ENCODE measurements around the gene ITFG1.
"Not testable (repeated sequence)": the region's sequence is repeated elsewhere in the genome, so short reads cannot be mapped to it uniquely, and the experiment has no call there.

ITFG1 gene

DNA sequence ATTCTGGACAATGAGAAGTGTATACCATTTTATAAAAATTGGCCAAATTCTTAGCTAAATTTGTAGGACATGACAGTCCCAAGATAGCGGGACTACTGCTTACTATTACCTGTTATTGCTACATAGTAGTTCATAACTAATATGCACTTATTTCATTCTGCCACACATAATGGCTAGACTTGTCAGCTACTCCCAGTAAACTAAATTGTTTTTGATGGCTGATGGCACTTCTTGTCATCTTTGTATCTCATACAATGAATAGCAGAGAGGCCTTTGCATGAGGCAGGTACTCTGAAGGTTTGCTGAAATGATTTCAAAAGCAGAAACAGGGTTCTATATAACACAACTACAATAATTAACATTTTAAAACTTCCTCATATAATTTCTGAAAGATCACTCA is 44.0 kb downstream of the ITFG1 start:
- no peak for DNase-seq (ENCODE audit: low spot score)

DNA sequence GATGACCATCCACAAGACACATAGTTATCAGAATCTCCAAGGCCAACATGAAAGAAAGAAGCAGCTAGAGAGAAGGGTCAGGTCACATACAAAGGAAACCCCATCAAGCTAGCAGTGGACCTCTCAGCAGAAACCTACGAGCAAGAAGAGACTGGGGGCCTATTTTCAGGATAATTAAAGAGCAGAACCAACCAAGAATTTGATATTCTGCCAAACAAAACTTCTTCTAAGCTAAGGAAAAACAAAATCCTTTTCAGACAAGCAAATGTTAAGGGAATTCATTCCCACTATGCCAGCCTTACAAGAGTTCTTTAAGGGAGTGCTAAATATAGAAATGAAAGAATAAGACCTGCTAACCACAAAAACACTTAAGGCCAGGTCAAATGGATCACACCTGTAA is 47.8 kb downstream of the ITFG1 start:
- DNase-seq (ENCODE audit: low spot score), result no peak

DNA sequence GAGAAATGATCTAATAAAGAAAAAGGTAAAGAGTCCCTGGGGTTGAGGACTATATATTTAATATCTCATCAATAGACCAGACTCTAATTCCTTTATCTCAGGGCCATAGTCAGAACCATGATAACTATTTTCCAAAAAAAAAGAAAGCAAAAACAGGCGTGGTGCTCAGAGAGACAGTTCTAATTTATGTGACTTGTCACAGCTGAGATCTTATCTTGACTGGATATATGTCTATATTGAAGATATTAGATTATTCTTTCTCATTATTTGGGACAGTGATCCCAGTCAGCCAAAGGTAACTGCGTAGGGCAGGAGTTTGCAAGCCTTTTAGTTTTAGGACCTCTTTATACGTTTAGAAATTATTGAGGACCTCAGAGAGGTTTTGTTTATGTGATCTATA is 52.4 kb downstream of the ITFG1 start:
- no peak for DNase-seq (ENCODE audit: low spot score)

DNA sequence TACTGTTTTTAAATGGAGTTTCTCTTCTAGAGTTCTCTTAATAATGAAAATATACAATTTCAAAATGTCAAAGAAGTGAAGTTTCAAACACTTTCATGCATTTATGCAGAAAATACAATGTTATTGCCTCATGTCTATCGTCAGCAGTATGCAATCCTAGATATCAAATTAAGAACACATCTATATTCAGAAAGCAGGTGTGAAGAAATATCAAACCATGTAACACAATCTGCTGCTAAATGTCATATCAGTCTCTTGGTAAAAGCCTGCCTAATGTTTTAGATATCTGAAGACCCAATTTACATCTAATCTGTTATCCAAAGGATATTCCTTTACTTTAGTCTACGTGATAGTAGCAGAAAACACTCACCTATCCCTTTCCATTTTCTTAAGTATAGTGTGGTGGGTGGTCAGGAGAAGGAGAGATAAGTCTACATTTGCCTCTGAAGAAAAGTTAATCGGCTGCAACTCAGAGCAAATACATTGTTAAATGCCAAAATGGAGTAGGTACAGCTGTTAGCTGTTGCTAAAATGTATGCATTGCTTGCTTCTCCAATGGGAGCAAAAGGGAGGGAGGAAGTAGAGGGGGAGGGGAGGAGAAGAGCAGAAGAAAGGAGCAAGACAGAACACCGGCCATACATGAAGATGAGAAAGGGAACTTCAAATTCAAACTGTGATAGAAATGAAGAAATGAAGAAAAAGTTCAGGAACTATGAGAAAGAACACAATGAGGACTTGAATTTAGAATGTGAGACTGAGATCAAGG is 64.9 kb downstream of the ITFG1 start:
- DNase-seq (ENCODE audit: low spot score), result no peak

DNA sequence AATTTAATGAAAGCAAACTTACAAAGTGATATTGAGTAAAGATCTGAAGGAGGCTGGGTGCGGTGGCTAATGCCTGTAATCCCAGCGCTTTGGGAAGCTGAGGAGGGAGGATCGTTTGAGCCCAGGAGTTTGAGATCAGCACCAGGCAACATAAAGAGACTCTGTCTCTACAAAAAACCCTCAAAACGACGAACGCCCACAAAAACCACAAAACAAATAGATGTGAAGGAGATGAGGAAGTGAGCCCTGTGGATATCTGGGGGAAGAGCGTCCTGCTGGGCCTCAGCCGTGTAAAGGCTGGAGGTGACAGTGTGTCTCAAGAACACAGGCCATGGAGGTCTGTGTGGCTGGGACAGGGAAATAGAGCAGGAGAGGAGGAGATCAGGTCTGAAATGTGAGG is 68.8 kb downstream of the ITFG1 start:
- DNase-seq (ENCODE audit: low spot score), result no peak

DNA sequence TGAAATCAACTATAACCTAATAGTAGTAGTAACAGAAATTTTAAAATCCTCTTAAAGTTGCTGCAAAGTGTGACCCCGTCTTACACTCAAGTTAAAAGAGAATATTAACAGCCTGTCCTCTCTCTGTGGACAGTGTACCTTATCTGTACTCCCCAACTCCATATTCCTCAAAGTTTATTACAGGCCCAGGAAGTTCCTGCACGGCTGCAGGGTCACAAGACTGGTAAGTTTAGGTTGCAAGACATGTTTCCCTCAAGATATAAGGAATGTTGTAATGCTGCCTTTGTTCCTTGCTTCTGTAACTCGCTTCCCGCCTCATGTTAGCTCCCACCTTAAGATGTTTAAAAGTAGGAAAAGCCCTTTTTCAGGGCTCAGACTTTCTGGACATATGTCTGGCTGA is 72.2 kb downstream of the ITFG1 start:
- no peak for DNase-seq (ENCODE audit: low spot score)

DNA sequence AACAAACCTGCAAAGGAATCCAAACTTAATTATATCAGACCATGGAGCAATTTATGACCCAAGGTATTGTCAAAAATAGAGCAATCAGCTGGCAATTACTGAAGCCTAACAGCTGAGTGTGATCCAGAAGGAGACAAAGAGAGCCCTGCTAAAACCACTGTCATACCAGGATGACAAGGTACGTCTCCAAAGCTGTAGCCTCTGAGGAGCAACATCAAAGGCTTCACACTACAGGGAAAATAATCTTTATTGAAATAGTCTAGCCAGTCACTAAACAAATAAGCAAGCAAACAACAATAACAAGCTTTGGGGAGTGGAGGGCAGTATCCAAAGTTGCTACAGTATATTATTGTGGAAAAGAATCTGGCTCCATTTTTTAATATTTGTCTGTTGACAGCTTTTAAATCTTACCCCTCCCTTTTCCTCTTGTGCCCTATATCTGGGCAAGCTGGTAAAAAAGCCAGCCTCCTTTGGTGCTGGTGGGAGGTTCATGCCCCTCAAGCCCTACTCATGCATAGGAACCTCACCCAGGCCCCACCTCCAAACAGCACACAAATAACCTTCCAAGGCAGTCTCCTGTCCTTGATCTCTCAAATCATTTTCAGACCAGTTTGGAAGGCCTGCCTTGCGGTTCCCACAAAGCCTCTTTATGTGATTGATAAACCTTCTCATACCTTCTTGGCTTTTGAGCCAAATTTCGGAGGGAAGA is 73.7 kb downstream of the ITFG1 start:
- no peak for DNase-seq (ENCODE audit: low spot score)

DNA sequence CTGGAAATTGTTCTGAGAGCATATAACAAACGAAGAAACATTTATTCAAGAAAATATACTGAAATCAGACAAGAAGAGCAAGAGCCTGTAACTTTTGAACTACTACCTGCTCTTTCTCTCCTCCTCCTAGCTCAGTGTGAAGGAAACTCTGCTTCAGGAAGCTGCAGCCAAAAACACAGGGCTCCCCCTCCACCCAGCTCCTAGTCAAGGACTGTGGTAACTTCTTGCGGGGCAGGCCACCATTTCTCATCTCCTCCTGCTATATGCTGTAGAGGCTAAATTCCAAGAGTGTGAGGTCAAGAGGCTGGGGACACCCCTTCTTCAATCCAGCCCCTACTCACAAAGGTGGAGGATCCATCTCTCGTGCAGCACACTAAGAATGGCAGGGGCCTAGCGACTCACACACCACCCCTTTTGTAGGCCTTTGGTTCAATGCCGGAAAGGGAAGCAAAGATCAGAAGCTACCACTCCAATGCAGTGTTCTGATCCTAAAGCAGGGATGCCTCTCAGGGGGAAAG is 74.6 kb downstream of the ITFG1 start:
- DNase-seq (ENCODE audit: low spot score), result no peak

DNA sequence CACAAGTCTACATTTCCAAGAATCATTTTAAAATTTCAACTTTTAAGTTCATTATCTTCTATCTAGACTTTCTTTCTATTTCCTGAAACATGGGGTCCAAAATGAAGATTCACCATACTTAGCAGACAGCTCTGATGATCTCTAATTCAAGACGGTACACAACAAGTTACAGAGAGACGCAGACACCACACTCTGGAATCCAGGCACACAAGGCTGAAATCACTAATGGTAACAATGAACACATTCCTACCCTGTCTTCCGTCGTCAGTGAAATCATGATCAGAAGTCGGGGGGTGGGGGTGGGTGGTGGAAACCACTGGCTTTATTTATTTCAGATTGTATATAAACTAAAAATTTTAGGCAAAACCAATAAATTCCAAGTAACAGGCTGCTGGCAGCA is 78.5 kb downstream of the ITFG1 start:
- no peak for DNase-seq (ENCODE audit: low spot score)

DNA sequence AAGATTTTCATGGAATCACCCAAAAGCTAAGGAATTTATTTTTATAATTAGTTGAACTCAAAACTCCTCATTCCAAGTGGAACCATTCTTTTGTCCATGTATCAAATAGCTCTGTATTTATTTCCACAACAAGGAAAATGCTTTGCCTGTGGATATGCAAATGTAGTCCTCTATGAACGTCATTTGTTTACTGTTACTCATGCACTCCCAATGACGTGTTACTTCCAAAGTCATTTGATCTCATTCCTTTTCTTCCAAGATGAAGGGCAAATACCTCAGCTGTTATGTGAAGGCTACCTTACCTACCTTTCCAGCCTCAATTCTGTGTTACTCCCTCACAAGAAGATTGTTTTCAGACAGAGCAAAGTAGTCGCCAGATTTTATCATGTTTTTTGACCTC is 83.7 kb downstream of the ITFG1 start:
- DNase-seq (ENCODE audit: low spot score), result no peak

DNA sequence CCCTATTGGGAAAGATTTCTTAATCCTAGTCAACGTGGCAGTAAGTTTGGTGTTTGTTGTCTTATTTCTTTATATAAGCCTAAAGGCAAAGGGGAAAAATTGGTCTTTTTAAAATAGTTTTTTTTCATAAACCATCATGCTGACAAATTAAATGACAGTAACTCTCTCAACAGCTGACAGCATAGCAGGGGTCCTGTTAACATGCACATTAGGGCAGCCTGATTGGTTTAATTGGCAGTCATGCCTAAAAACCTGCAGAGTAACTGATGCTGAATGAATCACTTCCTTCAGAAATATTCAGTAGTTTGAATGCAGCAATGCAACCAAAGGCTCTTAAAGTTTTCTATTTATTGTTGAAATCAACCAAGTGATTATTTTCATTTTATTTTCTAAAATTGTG is 85.4 kb downstream of the ITFG1 start:
- DNase-seq (ENCODE audit: low spot score), result no peak

DNA sequence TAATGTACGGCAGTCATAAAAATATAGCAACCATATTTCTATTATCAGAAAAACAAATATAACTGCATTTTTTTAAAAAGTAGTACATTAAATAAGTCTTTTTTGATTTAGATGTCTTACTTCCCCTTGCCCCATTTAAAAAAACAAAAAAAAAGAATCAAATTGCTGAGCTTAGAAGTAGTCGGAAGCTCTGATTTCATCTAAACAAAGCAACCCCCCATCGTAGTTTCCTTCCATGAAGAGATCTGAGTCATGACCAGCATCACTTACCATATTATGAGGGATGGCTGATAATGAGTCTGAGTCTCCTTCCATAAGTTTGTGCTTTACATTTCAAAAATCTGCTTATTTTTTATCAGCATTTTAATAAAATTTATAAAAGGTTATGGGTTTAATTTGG is 86.2 kb downstream of the ITFG1 start:
- DNase-seq (ENCODE audit: low spot score), result no peak

DNA sequence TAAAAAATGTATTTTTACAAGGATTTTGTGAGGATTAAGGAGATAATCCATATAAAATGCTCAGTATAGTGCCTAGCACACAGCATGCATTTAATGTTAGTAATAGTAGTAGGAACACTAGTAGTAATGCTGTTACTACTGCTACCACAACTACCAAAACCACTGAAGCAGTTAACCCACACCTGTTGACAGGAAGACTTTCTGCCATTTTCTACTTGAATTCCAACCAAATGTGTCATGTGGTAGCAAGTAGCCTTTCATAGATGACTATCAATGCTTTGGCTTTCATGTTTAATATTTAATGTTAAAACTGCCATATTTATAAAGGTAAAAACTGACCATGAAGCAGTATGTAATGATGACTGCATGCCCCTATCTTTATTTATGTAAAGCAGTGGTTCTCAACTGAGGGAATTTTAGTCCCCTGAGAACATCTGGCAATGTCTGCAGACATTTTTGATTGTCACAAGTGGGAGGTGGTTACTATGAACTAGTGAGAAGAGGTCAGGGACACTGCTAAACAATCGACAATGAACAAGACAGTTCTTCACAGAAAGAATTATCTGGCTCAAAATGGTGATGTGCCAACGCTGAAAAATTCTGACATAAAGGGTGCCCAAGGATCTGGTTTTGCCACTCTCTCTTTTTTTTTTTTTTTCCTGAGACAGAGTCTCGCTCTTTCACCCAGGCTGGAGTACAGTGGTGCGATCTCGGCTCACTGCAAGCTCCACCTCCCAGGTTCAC is 89.4 kb downstream of the ITFG1 start:
- DNase-seq (ENCODE audit: low spot score), result no peak

DNA sequence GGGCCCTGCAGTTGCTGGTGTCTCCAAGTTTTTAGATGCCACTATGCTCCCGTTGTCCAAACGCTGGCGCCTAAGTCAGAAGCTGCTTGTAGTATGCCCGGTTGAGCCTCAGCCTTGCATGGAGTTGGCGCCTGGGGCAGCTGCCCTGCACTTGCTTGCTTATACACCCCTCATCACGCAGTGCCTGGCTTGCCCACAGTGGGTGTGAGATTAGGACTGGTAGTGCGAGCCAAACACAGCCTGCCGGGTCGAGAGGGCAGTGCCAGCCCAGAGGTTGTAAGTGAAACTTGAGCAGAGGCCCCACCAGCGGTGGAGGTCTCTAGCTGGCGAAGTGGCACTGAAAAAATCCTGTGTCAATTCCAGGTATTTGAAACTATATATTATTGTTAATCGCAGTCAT is 90.3 kb downstream of the ITFG1 start:
- DNase-seq (ENCODE audit: low spot score), result no peak

DNA sequence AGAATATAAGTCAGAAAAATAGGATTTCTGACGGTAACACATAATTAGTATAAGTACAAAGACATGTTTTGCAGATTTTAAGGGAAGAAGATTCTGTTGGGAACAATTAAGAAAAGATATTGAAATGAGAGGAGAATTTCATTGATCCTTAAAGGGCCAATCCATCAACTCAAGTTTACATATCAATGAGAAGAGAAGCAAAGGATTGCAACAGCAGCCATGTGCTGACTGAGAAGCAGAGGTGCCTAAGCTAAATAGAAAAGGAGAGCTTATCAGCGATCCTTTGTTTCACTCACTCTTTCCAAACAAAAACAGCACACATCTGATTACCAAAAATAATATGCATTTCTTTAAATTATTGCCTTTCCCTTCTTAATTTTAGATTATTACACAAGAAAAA is 94.6 kb downstream of the ITFG1 start:
- DNase-seq (ENCODE audit: low spot score), result no peak

DNA sequence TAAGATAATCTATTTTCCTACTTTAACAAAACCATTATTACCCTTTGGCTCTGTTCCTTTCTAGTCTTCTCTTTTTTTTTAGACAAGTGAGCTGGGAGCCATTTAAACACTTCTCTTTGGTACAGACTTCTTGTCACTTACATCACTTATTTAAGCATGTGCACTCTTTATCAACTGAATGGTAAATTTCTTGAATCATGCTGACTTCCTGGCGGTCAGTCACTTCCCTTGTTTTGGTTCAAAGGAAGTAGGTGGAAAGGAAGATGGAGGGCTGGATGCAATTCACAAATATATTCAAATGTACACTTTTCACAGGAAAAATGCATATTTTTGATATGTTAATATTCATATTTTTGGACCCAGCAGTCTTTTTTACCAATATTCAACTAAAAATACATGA is 97.1 kb downstream of the ITFG1 start:
- DNase-seq (ENCODE audit: low spot score), result no peak

DNA sequence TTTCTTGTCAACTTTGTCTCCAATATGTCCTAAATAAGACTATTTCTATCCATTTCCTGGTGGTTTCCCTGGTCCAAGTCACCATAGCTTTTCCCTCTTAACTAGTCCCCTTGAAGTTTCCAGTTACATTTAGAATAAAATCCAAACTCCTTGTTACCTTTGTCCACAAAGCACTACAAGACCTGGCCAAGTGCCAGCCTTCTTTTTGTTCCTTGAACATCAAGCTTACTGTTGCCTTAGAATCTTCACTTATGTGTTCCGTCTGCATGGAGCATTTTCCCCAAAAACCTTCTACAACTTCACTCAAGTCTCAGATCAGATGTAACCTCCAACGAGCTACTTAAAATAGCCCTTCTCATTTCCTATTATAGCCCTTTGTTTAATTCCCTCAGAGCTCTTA is 101.4 kb downstream of the ITFG1 start:
- DNase-seq (ENCODE audit: low spot score), result no peak

DNA sequence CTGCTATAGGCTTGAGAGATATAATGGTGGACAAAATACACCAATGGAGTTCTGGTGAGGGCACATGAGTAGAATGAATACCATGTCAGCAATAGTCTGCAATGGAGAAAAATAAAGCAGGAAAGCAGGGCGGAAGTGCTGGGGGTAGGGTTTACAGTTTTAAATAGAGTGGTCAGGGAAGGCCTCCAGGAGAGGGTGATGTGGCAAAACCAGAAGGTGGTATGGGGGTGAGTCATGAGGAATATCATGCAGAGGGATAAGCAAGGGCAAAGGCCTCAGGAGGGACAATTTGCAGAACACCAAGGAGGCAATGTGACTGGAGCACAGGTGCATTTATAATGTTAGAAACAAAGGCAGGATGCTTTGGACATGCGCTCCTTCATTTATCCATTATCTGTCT is 102.0 kb downstream of the ITFG1 start:
- no peak for DNase-seq (ENCODE audit: low spot score)

DNA sequence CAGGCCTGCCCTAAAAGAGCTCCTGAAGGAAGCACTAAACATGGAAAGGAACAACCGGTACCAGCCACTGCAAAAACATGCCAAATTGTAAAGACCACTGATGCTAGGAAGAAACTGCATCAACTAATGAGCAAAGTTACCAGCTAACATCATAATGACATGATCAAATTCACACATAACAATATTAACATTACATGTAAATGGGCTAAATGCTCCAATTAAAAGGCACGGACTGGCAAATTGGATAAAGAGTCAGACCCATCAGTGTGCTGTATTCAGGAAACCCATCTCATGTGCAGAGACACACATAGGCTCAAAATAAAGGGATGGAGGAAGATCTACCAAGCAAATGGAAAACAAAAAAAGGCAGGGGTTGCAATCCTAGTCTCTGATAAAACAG is 111.8 kb downstream of the ITFG1 start:
- DNase-seq (ENCODE audit: low spot score), result not testable (repeated sequence)

DNA sequence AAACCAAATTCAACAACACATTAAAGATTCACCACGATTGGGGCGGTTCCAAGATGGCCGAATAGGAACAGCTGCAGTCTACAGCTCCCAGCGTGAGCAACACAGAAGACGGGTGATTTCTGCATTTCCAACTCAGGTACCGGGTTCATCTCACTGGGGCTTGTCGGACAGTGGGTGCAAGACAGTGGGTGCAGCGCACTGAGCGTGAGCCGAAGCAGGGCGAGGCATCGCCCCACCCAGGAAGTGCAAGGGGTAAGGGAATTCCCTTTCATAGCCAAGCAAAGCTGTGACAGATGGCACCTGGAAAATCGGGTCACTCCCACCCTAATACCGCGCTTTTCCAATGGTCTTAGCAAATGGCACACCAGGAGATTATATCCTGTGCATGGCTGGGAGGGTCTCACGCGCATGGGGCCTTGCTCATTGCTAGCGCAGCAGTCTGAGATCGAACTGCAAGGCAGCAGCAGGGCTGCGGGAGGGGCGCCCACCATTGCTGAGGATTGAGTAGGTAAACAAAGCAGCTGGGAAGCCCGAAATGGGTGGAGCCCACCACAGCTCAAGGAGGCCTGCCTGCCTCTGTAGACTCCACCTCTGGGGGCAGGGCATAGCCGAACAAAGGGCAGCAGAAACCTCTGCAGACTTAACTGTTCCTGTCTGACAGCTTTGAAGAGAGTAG is 113.7 kb downstream of the ITFG1 start:
- DNase-seq (ENCODE audit: low spot score), result not testable (repeated sequence)

DNA sequence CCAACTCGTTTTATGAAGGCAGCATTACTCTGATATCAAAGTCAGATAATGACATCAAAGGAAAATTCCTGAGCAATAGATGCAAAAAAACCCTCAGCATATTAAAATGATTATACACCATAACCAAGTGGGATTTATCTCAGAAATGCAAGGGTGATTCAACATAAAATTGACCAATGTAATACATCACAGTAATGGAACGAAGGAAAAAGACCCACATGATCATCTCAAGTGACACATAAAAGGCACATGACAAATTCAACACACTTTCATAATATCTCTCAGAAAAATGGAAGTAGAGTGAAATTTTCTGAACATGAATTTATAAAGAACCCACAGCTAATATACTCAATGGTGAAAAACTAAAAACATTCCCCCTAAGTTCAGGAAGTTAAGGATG is 118.8 kb downstream of the ITFG1 start:
- no peak for DNase-seq (ENCODE audit: low spot score)

DNA sequence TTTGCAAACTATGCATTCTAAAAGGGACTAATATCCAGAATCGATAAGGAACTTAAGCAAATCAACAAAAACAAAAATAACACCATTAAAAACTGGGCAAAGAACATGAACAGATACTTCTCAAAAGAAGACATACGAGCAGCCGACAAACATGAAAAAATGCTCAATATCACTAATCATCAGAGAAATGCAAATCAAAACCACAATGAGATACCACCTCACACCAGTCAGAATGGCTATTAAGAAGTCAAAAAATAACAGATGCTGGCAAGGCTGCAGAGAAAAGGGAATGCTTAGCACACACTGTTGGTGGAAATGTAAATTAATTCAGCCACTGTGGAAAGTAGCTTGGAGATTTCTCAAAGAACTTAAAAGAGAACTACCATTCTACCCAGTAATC is 130.3 kb downstream of the ITFG1 start:
- not testable (repeated sequence) for DNase-seq (ENCODE audit: low spot score)

All from AG20443 (cell line).